Fibroblast of lung (primary cell): ENCODE data around the gene CFAP221.

Source experiments
- EZH2 ChIP-seq: IDR thresholded peaks from 2 replicates; pipeline ENCODE4 v1.5.1; 2012; ENCODE audit warnings: low read length, control low read depth, mild to moderate bottlenecking; ENCODE audit errors: missing control alignments
- TF ChIP-seq, protein P1 (sequence below), 2 donors: IDR thresholded peaks in 1 of 2; conservative IDR thresholded peaks in 1 of 2; 1 replicate in 1 of 2; 2 replicates in 1 of 2; pipeline ENCODE4 v1.5.1; 2011 to 2012; ENCODE audit warnings: low read length in 2 of 2, control low read depth in 1 of 2, inconsistent platforms in 1 of 2, low read depth in 1 of 2, mild to moderate bottlenecking in 1 of 2

- TF ChIP-seq, protein P1, sequence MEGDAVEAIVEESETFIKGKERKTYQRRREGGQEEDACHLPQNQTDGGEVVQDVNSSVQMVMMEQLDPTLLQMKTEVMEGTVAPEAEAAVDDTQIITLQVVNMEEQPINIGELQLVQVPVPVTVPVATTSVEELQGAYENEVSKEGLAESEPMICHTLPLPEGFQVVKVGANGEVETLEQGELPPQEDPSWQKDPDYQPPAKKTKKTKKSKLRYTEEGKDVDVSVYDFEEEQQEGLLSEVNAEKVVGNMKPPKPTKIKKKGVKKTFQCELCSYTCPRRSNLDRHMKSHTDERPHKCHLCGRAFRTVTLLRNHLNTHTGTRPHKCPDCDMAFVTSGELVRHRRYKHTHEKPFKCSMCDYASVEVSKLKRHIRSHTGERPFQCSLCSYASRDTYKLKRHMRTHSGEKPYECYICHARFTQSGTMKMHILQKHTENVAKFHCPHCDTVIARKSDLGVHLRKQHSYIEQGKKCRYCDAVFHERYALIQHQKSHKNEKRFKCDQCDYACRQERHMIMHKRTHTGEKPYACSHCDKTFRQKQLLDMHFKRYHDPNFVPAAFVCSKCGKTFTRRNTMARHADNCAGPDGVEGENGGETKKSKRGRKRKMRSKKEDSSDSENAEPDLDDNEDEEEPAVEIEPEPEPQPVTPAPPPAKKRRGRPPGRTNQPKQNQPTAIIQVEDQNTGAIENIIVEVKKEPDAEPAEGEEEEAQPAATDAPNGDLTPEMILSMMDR (conservative IDR thresholded peaks at IDR 0.05 in 1 of 2, IDR thresholded peaks at IDR 0.05 in 1 of 2; ENCODE audit: low read depth in 1 of 2, low read length in 2 of 2): no peak
- TF ChIP-seq EZH2: no peak
Measured at GRCh38 chr2:119704670-119705120, 160.4 kb downstream of the CFAP221 start.
